ACC112 (cell line): Measurements from ENCODE around the gene MYF6.

Experiments used
- H2AFZ ChIP-seq: fragments of 200-600 bp; sonication (generic); one replicate; pipeline ENCODE4 v1.6.0; 2017; ENCODE audit warnings: antibody characterized with exemption, low read length; ENCODE audit not compliant: unreplicated experiment
- H3K27ac ChIP-seq: fragments of 200-600 bp; sonication (generic); 2 replicates; pipeline ENCODE4 v1.5.1; 2014; ENCODE audit warnings: low read depth, mild to moderate bottlenecking, antibody characterized with exemption, low read length, moderate library complexity
- H3K27me3 ChIP-seq: fragments of 200-600 bp; sonication (generic); 2 replicates; pipeline ENCODE4 v1.6.1; 2014; ENCODE audit warnings: mild to moderate bottlenecking, antibody characterized with exemption, low read length, moderate library complexity, mixed read lengths; ENCODE audit not compliant: insufficient read depth
- H3K36me3 ChIP-seq: fragments of 200-600 bp; sonication (generic); 2 replicates; pipeline ENCODE4 v1.6.1; 2016; ENCODE audit warnings: mild to moderate bottlenecking, antibody characterized with exemption, low read length, moderate library complexity, mixed read lengths; ENCODE audit not compliant: insufficient read depth
- H3K4me1 ChIP-seq: fragments of 200-600 bp; sonication (generic); one replicate; pipeline ENCODE4 v1.6.1; 2016; ENCODE audit warnings: low read length, mixed read lengths; ENCODE audit not compliant: insufficient read depth, unreplicated experiment, control insufficient read depth
- H3K4me3 ChIP-seq: fragments of 200-600 bp; sonication (generic); 2 replicates; pipeline ENCODE4 v1.5.1; 2014; ENCODE audit warnings: mild to moderate bottlenecking, low read depth, low read length
- H3K79me2 ChIP-seq: fragments of 200-600 bp; sonication (generic); one replicate; pipeline ENCODE4 v1.6.0; 2016; ENCODE audit warnings: low read length; ENCODE audit not compliant: control insufficient read depth, unreplicated experiment, insufficient read depth

Gene MYF6

DNA sequence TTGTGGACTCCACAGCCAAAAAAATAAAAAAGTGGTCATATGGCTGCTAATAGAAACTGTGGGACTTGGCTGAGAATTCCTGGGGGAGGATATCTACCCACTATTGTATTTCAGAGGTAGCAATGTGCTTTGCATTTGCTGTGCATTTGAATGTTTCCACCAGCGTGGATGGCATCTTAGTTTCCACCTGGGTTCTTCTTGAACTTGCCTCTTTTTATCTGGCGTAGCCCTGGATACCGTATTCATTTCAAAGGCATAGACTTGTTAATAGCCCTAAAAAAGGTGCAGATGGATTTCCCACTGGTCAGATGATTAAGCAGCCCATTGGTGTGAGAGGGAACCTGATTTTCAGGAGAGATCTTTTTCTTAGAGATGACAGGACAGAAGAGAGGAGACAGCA lies 7.4 kb downstream of the MYF6 start:
- Histone ChIP-seq H3K4me1 (no peaks in the 10 kb centered on the region), H2AFZ (no peak overlapping the region), H3K27me3 (no peaks in the 10 kb centered on the region), H3K36me3 (no peaks in the 10 kb centered on the region), H3K4me3 (no peak overlapping the region), H3K79me2 (no peaks in the 10 kb centered on the region), H3K27ac (no peak overlapping the region)

- Histone ChIP-seq H2AFZ (no peak overlapping the region), H3K36me3 (no peaks in the 10 kb centered on the region), H3K4me1 (no peaks in the 10 kb centered on the region), H3K4me3 (no peak overlapping the region), H3K27me3 (no peaks in the 10 kb centered on the region), H3K79me2 (no peaks in the 10 kb centered on the region), H3K27ac (no peak overlapping the region)
These were observed 8.3 kb downstream of the MYF6 start for GRCh38 chr12:80715713-80716249.

GRCh38 chr12:80716696-80717469 lies 9.4 kb downstream of the MYF6 start, which contains the start of gene MYF5:
TSS of gene MYF5 (plus strand) at chr12:80716912. CDS start at chr12:80717064, 152 bp downstream.
- no peak within 1 kb of the TSS for H3K27ac ChIP-seq
- no peak within 1 kb of the TSS for H3K4me3 ChIP-seq
- H2AFZ ChIP-seq: no peak within 1 kb of the TSS
- H3K79me2 ChIP-seq: no peaks in the 10 kb centered on the region
- H3K36me3 ChIP-seq: no peaks in the 10 kb centered on the region
- no peaks in the 10 kb centered on the region for H3K4me1 ChIP-seq
- H3K27me3 ChIP-seq: no peaks in the 10 kb centered on the region

DNA sequence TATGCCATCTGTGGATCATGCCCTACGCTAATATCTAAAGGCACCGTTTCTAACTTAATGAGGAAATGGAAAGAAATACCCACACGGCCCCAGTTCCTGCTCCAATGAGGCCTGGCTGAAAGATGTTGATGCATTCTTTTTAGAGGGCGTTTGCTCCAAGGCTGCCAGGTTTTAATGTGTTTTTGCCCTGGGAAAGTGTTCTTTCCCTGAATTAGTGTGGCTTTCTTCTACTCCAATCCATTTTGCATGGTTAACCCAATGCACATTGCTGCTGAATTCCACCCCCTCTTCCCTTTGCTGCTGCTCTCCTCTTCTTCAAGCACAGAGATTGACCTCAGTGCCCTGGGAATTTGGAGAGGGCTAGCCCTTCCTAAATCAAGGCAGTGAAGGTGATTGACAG lies 10.4 kb downstream of the MYF6 start:
- Histone ChIP-seq H3K4me1 (no peaks in the 10 kb centered on the region), H3K4me3 (no peak overlapping the region), H3K27ac (no peak overlapping the region), H2AFZ (no peak overlapping the region), H3K27me3 (no peaks in the 10 kb centered on the region), H3K79me2 (no peaks in the 10 kb centered on the region), H3K36me3 (no peaks in the 10 kb centered on the region)

DNA sequence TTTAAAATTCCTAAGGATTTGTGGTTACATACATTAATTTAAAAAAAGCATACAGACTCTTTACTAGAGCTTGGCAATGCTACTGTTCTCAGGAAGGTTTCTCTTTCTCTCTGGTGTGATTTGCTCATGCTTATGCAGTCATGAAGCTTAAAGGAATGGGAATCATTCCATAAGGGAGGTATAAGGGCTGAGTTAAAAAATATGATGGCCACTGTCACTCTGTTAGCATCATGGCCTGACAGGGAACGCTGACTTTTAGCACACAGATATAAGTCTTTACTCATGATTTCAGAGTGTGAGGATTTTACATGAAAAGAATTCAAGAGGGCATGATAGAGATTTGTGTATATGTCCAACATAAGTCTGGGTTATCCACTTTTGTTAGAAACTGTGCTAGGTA lies 13.1 kb downstream of the MYF6 start:
- no peaks in the 10 kb centered on the region for H3K79me2 ChIP-seq
- H3K4me1 ChIP-seq: no peaks in the 10 kb centered on the region
- no peak overlapping the region for H3K27ac ChIP-seq
- H2AFZ ChIP-seq: no peak overlapping the region
- no peaks in the 10 kb centered on the region for H3K36me3 ChIP-seq
- H3K27me3 ChIP-seq: no peaks in the 10 kb centered on the region
- no peak overlapping the region for H3K4me3 ChIP-seq

DNA sequence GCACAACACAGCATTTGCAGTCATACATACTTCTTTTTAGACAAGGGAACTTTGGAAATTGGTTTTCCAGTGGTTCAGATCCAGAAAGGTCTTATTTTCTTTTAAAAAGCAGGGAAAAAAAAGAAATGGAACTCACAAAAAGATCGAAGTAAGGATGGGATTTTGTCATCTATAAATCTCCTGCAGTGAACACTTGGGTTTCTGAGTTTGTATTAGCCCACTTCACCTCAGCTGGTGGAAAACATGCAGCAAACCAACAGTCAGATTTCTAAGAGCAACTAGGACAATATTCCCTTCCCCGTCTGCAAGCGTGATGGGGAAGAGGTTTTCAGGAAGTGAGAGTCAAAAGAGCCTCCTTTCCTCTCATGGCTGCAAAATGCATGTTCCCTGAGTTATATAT lies 13.9 kb downstream of the MYF6 start:
- no peak overlapping the region for H3K4me3 ChIP-seq
- H3K36me3 ChIP-seq: no peaks in the 10 kb centered on the region
- H3K27ac ChIP-seq: no peak overlapping the region
- H3K79me2 ChIP-seq: no peaks in the 10 kb centered on the region
- H3K27me3 ChIP-seq: no peaks in the 10 kb centered on the region
- no peaks in the 10 kb centered on the region for H3K4me1 ChIP-seq
- no peak overlapping the region for H2AFZ ChIP-seq

DNA sequence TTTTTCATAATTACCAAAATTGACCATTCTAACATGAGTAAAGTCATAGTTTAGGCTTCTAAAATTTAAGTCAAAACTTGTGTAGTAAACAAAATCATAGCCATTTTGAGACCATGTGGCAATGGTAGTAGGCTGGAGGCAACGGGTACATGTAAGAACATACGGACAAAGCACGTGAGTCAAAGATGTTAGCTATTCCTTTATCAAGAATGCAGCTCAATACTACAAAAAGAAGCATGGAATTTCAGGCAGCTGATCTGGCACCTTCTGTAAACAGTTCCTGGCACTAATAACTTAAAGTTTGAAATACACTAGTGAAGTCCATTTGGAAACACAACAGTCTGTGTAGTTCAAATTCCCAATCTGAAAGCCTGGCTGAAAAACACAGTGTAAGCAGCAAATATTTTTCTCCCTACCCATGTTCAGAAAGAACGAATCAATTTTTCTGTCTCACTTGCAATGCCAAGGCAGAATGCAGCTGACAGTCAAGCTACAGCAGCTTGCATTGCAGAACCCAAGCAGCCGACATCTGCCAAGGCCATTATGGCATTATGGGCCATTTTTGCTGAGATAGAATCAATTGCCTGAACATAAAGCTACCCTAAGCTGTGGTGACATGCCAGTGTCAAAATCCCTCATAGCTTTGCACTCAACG lies 38.5 kb downstream of the MYF6 start:
- H3K4me1 ChIP-seq: no peaks in the 10 kb centered on the region
- no peak overlapping the region for H2AFZ ChIP-seq
- no peak overlapping the region for H3K4me3 ChIP-seq
- H3K27ac ChIP-seq: no peak overlapping the region
- no peaks in the 10 kb centered on the region for H3K27me3 ChIP-seq
- no peaks in the 10 kb centered on the region for H3K36me3 ChIP-seq
- H3K79me2 ChIP-seq: no peaks in the 10 kb centered on the region

GRCh38 chr12:80747800-80748199 lies 40.4 kb downstream of the MYF6 start:
- H3K27me3 ChIP-seq: no peaks in the 10 kb centered on the region
- H3K27ac ChIP-seq: no peak overlapping the region
- H3K4me1 ChIP-seq: no peaks in the 10 kb centered on the region
- no peak overlapping the region for H3K4me3 ChIP-seq
- H2AFZ ChIP-seq: no peak overlapping the region
- no peaks in the 10 kb centered on the region for H3K36me3 ChIP-seq
- no peaks in the 10 kb centered on the region for H3K79me2 ChIP-seq

DNA sequence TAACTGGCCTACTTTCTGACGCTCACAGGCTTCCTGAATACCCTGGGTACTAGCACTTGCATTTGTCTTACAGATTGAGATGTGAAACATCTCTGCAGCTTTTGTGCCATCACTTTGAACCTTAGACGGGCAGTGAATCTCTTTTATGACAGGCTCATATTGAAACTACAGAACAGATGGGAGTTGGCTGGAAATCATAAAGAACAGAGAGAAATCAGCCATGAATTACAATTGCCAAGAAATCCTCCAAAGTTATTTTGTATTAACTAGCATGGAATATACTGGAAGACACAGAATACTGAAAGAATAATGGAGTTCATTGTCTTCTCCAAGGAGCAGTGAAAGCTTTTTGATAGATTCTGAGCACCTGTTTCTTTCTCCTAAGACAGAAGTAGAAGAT lies 42.0 kb downstream of the MYF6 start:
- Histone ChIP-seq H3K79me2 (no peaks in the 10 kb centered on the region), H3K27me3 (no peaks in the 10 kb centered on the region), H3K4me1 (no peaks in the 10 kb centered on the region), H3K36me3 (no peaks in the 10 kb centered on the region), H3K27ac (no peak overlapping the region), H3K4me3 (no peak overlapping the region), H2AFZ (no peak overlapping the region)

- peaks cover 10% of the 10 kb centered on the region for H3K4me1 ChIP-seq
- no peak overlapping the region for H3K4me3 ChIP-seq
- no peaks in the 10 kb centered on the region for H3K27me3 ChIP-seq
- no peaks in the 10 kb centered on the region for H3K79me2 ChIP-seq
- no peaks in the 10 kb centered on the region for H3K36me3 ChIP-seq
- no peak overlapping the region for H3K27ac ChIP-seq
- no peak overlapping the region for H2AFZ ChIP-seq
These were observed 45.0 kb downstream of the MYF6 start for GRCh38 chr12:80752464-80752863.

- Histone ChIP-seq H3K27me3 (no peaks in the 10 kb centered on the region), H3K27ac (no peak overlapping the region), H3K79me2 (no peaks in the 10 kb centered on the region), H3K36me3 (no peaks in the 10 kb centered on the region), H2AFZ (no peak overlapping the region), H3K4me3 (no peak overlapping the region), H3K4me1 (peaks cover 15% of the 10 kb centered on the region)
These were observed 46.8 kb downstream of the MYF6 start for GRCh38 chr12:80754274-80754673.
